Measurements from ENCODE around the gene GSTK1. TPM values are rescaled to one million over a fixed set of nuclear protein-coding genes. Genes with fewer than 3 reads are reported as not detected.

The GSTK1 gene
- total and polyA plus RNA-seq, 2 of the 8 experiments (the other 6 are each of a cell fraction or from before 2014, with no cell fraction given), result 25.5 to 32.5 TPM

DNA sequence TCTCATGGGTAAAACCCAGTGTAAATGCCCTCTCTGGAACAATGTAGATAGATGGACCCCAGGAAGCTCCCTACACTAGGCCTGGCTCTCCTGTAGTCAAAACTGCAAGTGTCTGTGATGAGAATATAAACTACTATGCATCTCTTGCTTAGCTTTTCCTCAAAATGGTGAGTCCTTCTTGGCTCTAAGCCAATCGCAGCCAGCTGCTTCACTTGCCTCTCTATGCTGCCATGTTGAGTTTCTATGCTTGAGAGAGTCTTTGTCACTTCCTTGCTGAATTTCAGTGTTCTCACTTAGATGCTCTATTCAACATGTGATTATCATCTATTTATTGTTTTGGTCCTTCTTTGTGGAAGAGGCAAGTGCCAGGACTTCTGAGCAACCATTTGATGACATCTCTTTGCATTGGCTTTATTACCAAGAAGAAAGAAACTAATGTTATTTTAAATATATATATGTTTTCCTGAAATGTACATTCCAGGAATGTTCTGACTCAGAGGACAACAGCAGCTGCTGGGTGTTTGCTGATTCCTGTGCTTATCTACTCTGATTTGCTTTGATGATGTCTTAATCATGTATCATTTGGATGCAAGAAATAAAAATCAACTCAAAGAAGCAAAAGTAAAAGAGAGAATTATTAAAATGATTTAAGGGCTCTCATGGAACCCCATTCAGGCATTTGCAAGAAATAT is 24.8 kb upstream of the GSTK1 start:
- Histone ChIP-seq H2BK120ac (replicated peaks; ENCODE audit: low read depth, low read length) (no peak overlapping the region), H3K4me2 (ENCODE audit: insufficient read depth in 1 of 2, low read depth in 2 of 2, low read length in 2 of 2) (no peak overlapping the region), H4K8ac (ENCODE audit: extremely low read depth, insufficient read depth, low read length) (no peak overlapping the region), H3K4me1 (replicated peaks in 1 of 4; ENCODE audit: control insufficient read depth in 3 of 4, insufficient read depth in 4 of 4, low read length in 3 of 4) (no peaks in the 10 kb centered on the region), H2AFZ (ENCODE audit: low read length) (no peak overlapping the region), H3K23me2 (ENCODE audit: low read depth, low read length) (no peaks in the 10 kb centered on the region), H3K56ac (replicated peaks; ENCODE audit: insufficient read length, low read depth, low read length) (no peak overlapping the region), H3K9ac (replicated peaks in 1 of 4; ENCODE audit: extremely low read depth in 1 of 4, low read depth in 3 of 4, low read length in 3 of 4) (peak overlapping the region in 1 of 4 experiments; percentile 8; a peak in 1 of 7 replicates), H3K4me3 (ENCODE audit: extremely low read depth in 1 of 4, insufficient read depth in 2 of 4, low read depth in 3 of 4, low read length in 4 of 4) (no peak overlapping the region), H3K79me2 (ENCODE audit: control insufficient read depth in 1 of 2, insufficient read depth in 2 of 2, low read length in 2 of 2) (no peaks in the 10 kb centered on the region), H3K27me3 (replicated peaks in 1 of 4; ENCODE audit: control insufficient read depth in 3 of 4, extremely low read depth in 1 of 4, insufficient read depth in 3 of 4, low read length in 3 of 4) (no peaks in the 10 kb centered on the region; a peak in 1 of 7 replicates), H3K79me1 (ENCODE audit: low read depth, low read length) (no peaks in the 10 kb centered on the region), H2BK15ac (ENCODE audit: low read length) (no peak overlapping the region), H3K27ac (ENCODE audit: low read depth, low read length) (no peak overlapping the region), H2BK12ac (ENCODE audit: low read depth, low read length) (no peak overlapping the region), H3K9me3 (ENCODE audit: insufficient read depth in 2 of 2, low read depth in 1 of 2, low read length in 1 of 2) (peaks cover 2 to 3% of the 10 kb centered on the region in 2 experiments; a peak in 2 of 4 replicates), H3K4ac (replicated peaks; ENCODE audit: insufficient read length, low read depth, low read length) (no peak overlapping the region), H3K23ac (ENCODE audit: insufficient read length) (no peak overlapping the region), H4K20me1 (replicated peaks in 1 of 2; ENCODE audit: control insufficient read depth in 1 of 2, insufficient read depth in 2 of 2, low read length in 2 of 2) (no peaks in the 10 kb centered on the region), H3K18ac (ENCODE audit: extremely low read depth, low read length) (no peak overlapping the region), H3K14ac (ENCODE audit: insufficient read length) (no peak overlapping the region), H2BK20ac (ENCODE audit: low read length) (no peak overlapping the region), H2BK5ac (ENCODE audit: low read depth, low read length) (no peak overlapping the region), H2AK5ac (ENCODE audit: low read depth, low read length) (no peak overlapping the region), H4K5ac (ENCODE audit: insufficient read length, low read depth, low read length) (no peak overlapping the region), H3K36me3 (ENCODE audit: control insufficient read depth in 2 of 4, insufficient read depth in 4 of 4, low read length in 3 of 4) (no peaks in the 10 kb centered on the region), H4K91ac (replicated peaks; ENCODE audit: insufficient read length, low read length) (no peak overlapping the region)
- TF ChIP-seq CREB1 (IDR thresholded peaks at IDR 0.05), result no peak
- TF ChIP-seq NRF1 (IDR thresholded peaks at IDR 0.05; ENCODE audit: low read depth, low read length), result no peak
- TF ChIP-seq, protein P1, sequence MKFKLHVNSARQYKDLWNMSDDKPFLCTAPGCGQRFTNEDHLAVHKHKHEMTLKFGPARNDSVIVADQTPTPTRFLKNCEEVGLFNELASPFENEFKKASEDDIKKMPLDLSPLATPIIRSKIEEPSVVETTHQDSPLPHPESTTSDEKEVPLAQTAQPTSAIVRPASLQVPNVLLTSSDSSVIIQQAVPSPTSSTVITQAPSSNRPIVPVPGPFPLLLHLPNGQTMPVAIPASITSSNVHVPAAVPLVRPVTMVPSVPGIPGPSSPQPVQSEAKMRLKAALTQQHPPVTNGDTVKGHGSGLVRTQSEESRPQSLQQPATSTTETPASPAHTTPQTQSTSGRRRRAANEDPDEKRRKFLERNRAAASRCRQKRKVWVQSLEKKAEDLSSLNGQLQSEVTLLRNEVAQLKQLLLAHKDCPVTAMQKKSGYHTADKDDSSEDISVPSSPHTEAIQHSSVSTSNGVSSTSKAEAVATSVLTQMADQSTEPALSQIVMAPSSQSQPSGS (IDR thresholded peaks at IDR 0.05; ENCODE audit: low read length), result no peak
- DNase-seq (ENCODE audit: low read depth in 1 of 2, low spot score in 2 of 2) (no peak), FAIRE-seq (no peak)
- CTCF ChIA-PET (ENCODE audit: partially characterized antibody), result interaction anchor here (0.8 to 6.5 kb wide), 9 partner anchors 9 to 186 kb away, joined by 3 to 91 read pairs (median 17); partner anchors contain the start of genes GSTK1 and OR6V1
- 91% methylated on average over 1 of the region's 1 CpG; no CpG with 5 or more reads in 1 of the 2 experiments for WGBS, 2 experiments (ENCODE audit: extremely low coverage in 1 of 2, insufficient coverage in 1 of 2, insufficient read length in 1 of 2, insufficient replicate concordance in 2 of 2, low coverage in 1 of 2, low lambda C conversion rate in 2 of 2, missing lambda C conversion rate in 1 of 2)
- POLR2A ChIA-PET (ENCODE audit: partially characterized antibody), result no interaction called here
